NK-92 treated with Interleukin-12 subunit alpha and Interleukin-12 subunit beta, amount 100 ng/mL, for 24 hours (cell line): ENCODE data around the gene FUOM.
"Not testable (repeated sequence)": the region's sequence is repeated elsewhere in the genome, so short reads cannot be mapped to it uniquely, and the experiment has no call there.

Experiments
- DNase-seq: peaks from one replicate; lab custom pipeline; 2025; lab: John Stamatoyannopoulos, UW

FUOM gene

DNA sequence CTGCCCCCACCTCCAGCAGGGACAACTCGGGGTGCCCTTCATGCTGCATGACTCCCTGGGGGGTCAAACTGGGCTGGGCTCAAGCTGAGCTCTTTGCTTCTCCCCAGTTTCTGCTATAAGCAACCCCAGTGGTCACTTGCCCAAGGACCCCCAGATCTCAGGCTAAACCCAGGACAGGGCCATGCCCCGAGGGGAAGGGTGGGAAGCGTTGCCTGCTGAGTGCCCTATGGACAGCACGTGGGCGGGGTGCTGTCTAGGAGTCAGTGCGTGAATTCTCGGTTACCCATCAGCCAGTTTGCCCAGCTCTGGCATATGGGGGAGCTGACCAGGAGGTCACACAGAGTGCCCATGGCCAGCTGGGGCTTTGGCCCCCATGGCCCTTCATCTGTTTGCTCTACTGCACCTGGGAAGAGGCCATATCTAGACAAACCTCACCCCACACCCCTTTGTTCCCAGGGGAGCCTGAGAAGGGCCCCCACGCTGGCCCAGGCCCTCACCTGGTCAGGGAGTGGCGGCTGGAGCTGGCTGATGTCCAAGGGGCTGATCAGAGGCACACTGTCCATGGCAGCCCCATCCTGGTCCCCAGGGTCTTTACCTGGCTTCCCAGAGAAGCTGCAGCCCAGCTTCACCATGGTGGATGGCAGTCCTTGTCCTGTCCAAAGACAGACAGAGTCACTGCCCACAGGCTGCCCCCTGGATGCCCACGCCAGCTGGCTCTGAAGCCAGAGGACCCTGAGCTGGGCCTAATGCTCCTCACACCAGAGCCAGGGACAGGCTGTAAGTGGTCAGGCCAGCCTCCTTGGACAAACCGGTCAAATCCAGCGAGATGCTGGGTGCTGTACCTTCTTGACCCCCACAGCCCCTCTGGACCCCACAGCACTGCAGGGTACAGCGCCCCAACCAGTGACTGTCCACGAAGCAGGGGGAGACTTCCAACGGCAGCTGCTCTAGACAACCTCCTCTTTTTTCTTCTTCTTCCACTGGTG lies 29.2 kb downstream of the FUOM start:
- DNase-seq = no peak

DNA sequence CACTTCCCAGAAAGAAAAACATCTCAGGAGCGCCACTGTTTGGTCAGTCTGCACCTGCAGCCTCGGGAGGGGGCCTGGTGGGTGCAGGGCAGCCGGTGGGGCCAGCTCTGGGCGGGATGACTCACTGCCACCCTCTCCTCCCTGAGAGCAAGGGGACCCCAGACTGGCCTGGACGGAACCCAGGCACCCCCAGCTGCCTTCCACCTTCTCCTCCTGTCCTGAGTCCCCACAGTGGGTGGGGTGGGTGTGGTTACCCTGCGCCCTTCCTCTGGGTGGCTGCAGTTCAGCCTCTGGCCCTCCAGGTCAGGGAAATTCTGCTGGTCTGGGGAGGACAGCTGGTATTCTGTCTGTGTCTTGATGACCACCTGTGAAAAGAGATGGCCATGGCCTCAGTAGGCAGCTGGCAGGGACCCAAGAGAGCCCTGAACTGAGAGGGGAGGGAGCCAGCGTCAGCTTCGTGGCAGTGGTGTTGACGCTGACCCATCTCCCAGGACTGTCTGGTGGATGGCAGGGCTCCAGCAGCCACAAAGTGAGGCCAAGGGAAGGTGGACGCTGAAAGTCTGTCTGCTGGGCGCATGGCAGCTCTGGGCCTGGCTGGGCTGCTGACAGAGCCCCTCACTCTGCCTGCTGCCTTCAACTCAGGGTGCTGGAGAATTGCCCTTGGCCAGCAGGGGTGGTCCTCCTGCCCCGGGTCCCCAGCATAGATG lies 30.0 kb downstream of the FUOM start:
- no peak for DNase-seq

DNA sequence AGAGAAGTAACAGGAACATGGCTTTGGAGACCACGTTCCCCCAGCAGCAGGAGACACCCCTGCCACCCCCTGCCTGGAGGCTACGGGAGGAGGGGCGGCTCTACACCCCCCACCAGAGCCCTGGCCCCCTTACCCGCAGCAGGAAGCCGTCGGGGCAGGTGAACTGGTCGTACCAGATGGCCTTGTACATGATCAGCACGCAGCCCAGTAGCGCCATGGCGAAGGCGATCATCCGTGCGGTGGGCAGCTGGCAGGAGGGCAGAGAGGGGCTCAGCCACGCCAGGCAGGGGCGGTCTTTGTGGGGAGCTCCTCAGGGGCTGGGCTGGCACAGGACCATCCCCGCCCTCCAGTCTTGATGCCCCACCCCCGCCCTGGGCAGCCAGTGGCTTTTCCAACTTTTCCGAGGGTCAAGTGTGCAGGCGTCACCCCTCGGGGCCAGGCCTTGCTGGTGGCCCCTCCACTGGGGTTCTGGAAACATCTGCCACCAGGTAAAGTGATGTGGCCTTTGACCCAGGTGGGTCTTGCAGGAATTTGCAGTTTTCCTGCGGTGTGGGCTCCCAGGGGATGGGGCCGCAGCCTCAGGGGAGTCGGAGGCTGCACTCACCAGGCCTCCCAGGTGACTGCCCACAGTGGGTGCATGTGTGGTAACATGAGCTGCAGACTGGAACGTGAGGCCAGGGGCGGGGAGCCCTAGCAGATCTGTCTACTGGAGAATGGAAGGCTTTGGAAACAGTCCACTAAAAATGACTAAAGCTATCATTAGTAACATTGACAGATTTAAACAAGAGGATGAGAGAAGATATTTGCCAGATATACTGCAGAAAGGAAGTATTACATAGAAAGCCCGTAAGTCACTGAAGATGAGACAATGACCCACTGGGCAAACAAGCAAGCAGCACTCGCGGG lies 30.8 kb downstream of the FUOM start:
- no peak for DNase-seq

DNA sequence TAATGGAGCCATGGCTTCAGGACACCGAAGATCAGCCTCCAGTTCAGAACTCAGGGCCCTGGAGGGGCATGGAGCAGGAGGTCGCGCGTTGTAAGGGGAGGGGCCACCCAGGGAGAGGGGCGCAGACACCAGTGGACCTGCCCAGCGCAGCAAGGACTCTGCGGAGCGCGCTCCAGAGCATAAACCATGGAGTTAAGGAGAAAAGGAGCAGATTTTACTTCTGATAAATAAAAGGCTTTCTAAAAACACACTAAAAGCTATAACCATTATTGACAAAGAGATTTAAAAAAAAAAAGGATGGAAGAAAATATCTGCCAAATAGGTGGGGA lies 31.6 kb downstream of the FUOM start:
- no peak for DNase-seq

DNA sequence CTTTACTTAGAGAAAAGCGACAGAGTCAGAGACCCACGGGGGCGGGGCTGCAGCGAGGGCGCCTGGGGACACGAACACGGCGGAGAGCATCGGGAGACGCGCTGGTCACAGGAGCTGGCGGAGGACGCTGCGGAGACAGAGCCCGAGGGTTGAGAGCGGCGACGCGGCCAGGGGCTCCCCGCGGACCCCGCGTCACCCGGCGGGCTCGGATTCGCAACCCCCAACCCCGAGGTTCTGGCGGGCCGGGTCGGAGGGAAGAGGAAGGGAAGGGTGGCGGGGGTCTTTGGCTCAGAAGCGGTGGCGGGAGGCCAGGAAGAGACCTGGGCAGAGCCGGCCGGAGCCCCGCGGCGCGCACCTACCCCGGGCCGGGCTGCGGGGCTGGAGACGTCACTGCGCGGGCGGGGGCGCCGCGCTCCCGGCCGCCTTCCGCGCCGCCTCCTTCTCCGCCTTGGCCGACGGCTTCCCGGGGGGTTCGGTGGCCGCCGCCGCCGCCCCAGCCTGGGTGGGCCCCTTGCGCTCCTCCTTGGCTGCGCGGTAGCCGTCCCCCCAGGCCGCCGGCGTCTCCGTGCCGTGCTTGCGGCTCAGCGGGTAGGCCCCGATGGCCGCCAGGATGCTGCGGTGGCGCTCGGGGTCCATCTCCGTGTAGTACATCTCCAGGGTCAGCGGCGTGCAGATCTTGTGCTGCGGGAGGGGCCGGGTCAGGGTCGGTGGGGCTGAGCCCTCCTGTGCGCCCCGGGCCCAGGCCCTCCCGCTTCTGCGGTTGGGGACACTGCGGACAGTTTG lies 32.2 kb downstream of the FUOM start:
- DNase-seq = no peak

DNA sequence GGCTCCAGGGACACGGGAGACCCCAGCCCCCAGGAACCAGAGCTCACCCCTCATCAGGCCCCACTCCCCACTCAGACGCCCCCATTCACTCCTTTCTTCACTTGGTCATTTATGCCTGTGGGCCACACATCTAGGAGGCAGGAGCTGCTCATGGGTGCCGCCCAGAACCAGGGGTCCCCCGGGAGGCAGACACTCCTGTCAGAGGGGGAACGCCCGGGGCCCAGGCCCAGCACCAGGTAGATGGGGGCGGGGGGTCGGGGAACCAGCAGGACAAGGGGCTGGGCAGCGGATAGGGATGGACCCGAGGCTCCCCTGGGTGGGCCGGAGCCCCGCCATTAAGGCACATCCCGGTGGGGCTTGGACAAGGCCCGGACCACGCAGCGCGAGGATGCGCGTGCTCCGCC lies 33.0 kb downstream of the FUOM start:
- DNase-seq = no peak

DNA sequence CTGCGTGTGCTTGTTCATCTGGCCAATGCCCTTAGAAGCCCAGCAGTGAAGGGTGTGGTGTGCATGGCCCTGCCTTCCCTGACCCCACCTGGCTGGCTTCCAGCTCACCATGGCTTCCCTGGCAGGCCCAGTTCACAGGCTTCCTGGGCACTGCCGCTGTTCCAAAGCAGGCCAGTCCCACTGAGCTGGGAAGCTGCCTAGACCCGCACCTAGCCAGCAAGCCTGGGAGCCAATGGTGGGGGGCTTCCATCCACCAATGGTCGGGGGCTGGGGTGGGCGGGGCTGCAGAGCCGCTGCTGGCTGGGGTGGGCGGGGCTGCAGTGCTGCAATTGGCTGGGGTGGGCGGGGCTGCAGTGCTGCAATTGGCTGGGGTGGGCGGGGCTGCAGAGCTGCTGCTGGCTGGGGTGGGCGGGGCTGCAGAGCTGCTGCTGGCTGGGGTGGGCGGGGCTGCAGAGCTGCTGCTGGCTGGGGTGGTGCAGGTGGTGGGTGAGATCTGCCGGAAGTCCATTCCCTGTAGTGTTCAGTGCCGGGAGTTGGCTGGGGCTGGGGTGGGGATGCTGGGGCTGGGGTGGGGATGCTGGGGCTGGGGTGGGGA lies 33.5 kb downstream of the FUOM start:
- peak; percentile 32 for DNase-seq

DNA sequence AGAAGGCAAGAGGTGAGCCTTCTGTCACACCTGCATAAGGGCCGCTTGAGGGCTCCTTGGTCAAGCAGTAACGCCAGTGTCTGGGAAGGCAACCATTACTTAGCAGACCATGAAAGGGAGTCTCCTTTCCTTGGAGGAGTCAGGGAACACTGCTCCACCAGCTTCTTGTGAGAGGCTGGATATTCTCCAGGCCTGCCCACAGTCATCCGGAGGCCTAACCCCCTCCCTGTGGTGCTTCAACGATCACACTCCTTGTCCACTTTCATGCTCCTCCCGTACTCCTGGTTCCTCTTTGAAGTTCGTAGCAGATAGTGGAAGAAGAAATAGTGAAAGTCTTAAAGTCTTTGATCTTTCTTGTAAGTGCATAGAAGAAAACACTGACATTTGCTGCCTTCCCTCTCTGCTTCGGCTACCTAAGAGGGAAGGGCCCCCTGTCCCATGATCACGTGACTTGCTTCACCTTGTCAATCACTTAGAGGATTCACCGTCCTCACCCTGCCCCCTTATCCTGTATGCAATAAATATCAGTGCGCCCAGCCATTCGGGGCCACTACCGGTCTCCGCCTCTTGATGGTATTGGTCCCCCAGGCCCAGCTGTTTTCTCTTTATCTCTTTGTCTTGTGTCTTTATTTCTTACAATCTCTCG lies 35.6 kb downstream of the FUOM start:
- not testable (repeated sequence) for DNase-seq

DNA sequence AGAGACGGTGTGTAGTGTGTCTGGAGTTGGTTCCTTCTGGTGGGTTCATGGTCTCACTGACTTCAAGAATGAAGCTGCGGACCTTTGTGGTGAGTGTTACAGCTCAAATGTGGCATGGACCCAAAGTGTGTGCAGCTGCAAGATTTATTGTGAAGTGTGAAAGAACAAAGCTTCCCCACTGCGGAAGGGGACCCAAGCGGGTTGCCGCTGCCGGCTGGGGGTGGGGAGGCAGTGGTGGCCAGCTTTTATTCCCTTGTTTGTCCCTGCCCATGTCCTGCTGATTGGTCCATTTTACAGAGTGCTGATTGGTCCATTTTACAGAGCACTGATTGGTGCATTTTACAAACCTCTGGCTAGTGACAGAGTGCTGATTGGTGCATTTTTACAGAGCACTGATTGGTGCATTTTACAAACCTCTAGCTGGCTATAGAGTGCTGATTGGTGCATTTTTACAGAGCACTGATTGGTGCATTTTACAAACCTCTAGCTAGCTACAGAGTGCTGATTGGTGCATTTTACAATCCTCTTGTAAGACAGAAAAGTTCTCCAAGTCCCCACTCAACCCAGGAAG lies 36.9 kb downstream of the FUOM start:
- DNase-seq = not testable (repeated sequence)

DNA sequence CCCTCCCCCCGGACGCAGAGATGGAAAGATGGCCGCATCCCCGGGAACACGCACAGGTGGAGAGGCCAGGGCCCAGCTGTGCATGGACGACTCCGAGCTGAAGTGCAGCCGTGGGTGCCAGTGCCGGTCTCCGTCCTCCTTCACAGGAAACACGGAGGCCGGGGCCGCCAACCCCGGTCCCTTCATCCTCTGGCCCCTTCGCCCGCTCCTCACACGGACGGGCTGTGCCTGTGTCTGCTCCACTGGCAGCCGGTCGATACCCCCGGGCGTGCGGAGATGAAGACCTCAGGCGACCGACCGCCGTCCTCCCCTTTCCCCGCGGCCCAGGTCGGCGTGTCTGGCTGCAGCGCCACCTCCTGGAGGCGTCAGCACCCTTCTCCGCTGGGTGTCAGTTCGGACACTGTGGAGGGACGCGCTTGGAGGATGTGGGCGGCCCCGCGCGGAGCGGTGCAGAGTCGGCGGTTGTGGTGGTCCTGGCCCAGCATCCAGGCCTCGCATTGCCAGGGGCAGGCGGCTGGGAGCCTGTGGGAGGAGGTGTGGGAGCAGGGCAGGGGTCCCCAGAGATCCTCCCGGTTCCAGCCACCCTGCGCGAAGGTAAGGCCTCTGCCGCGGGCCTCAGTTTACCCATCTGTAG lies 39.2 kb downstream of the FUOM start:
- no peak for DNase-seq

DNA sequence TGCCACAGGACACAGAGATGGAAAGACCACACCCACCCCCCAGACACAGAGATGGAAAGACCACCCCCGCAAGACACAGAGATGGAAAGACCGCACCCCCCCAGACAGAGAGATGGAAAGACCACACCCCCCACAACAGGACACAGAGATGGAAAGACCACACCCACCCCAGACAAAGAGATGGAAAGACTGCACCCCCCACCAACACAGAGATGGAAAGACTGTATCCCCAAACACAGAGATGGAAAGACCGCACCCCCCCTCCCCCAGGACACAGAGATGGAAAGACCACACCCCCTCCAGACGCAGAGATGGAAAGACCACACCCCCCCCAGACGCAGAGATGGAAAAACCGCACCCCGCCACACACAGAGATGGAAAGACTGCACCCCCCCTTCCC lies 41.1 kb downstream of the FUOM start:
- no peak for DNase-seq

DNA sequence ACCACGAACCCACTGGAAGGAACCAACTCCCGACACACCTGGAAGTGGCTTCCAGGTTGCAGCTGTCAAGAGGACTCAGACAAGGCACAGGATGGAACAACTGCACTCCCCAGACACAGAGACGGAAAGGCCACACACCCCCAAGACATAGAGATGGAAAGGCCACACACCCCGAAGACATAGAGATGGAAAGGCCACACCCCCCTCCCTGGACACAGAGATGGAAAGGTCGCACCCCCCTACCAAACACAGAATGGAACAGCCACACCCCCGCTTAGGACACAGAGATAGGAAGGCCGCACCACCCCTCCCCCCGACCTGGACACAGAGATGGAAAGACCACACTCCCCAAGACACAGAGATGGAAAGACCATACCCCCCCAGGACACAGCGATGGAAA lies 41.6 kb downstream of the FUOM start:
- no peak for DNase-seq

DNA sequence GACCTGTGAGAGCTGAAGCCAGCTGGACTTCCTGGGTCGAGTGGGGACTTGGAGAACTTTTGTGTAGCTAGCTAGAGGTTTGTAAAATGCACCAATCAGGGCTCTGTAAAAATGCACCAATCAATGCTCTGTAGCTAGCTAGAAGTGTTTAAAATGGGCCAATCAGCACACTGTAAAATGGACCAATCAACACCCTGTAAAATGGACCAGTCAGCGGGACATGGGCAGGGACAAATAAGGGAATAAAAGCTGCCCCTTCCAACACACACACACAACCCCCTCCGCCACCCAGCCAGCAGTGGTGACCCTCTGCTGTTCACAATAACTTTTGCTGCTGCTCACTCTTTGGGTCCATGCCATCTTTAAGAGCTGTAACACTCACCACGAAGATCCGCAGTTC lies 42.0 kb downstream of the FUOM start:
- no peak for DNase-seq

DNA sequence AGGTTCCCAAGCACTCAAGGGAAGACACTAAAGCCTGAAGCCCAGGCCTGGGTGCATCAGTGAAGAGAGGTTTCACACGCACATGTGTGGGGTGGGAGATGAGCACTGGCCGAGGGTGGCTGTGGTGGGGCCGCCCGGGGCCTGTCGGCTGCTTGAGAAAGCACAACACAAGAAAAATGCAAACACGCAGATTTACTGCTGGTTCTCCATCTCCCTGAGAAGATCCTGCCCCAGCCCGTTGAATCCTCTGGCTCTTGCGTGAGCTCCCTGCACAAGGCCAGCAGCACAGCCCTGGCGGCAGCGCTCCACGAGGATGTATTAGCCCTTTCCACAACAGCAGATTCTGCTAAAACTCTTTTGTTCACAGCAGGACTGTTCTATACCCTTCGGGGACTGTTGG lies 42.9 kb downstream of the FUOM start:
- DNase-seq = no peak

DNA sequence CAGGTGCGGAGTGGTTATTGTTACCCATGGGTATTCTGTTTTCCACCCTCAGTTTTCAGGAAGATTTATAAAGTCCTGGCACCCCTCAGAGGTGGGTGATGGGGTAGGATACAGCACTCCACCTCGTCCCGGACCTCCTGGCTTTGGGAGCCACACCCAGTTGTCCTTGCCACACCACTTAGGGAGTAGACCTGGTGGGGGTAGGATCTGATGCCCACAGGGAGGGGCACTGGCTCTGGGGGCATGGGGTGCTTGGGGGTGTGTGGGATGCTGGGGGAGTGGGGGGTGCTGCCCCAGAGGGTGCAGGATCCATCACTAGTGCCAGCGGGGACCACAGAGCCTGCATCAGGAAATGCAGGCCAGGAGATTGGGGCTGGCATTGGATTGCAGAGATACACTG lies 44.6 kb downstream of the FUOM start:
- DNase-seq = no peak

DNA sequence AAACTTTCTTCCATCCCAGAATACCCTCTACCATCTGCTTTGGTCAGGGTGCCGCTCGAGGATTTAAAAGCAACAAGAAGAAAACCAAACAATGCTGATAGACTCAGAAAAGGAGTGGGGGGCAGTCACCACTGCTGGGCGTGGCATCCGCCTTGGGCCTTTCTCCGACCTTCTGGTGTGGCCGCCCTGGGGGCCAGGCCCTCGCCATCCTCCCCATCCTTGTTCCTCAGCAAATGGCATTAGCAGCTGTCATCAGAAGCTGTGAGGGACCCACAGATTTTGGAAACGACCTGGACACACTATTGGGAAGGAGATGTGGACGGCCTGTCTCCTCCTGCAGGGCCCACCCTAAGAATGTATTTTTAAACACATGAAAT lies 45.1 kb downstream of the FUOM start:
- DNase-seq = no peak

DNA sequence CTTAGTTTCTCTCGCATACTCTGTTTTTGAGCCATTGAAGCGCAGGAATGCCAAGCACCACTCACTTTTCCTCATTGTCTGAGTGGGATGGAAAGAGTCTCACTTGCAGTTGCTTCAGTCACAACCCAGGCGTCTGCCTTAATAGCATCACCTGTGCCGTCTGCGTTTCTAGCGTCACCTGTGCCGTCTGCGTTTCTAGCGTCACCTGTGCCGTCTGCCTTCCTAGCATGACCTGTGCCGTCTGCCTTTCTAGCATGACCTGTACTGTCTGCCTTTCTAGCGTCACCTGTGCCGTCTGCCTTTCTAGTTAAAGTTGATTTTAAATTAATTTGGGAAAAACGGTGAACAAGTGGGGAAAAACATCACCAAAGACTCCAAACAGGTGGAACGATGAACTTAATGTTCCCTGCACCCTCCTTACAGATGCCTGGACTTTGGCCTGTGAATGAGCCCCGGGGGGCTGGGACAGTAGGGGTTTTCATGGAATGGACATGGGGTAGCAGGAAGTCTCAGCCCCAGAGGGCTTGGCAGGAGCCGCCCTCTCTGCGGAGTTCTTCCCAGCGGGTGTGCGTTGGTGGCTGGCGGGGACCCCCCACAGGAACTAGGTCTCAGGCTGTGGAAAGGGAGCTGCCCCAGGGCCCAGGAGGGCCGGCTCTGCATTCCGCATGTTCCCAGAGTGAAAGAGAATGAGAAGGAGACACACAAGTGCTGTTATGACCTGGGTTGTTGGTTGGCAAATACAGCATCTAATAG lies 45.6 kb downstream of the FUOM start:
- DNase-seq = no peak

DNA sequence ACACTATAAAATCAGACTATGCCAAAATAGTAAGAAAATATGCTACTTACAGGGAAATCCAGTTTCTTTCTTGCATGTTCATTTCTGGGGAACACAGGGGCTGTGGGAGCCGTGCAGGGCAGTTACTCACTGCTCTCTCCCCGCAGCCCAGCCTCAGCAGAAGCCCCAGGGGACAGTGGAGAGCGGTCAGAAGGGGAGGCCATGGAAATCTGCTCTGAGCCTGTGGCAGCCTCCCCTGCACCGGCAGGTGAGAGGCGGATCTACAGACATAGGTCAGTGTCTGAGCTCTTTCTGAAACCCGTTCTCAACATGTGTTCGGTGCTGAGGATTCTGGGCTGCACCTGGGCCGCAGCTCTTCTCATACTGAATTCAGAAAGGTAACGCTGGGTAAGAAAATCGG lies 46.2 kb downstream of the FUOM start:
- no peak for DNase-seq

DNA sequence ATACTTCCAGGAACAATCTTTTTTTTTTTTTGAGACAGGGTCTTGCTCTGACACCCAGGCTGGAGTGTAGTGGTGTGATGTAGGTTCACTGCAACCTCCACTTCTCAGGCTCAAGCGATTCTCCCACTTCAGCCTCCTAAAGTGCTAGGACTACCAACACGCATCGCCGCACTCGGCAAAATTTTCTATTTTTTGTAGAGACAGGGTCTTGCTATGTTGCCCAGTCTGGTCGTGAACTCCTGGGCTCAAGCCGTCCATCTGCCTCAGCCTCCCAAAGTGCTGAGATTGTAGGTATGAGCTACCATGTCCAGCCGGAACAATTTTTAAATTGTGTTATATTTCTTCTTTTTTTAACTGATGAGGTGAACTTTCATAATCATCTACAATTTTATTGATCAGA lies 47.0 kb downstream of the FUOM start:
- DNase-seq = no peak
